Endometrial microvascular endothelial cells (primary cell): ENCODE data around the gene ITPRIP. TPM values are rescaled to one million over a fixed set of nuclear protein-coding genes. Genes with fewer than 3 reads are reported as not detected.

Experiments used
- in situ Hi-C: cut with HindIII; loops from 2 replicates; pipeline ENCODE4 v1.10.0; 2017; ENCODE audit warnings: low sequenced_read_pairs, low pct_unique_long_range_greater_than_20kb; ENCODE audit errors: inconsistent ontology term
- total RNA-seq: library from RNA; depleted of rRNA; stranded (reverse); fragments of >200 nt; gene quantifications from one replicate; pipeline ENCODE4 v1.2.3, GENCODE V29; 2015; ENCODE audit errors: inconsistent ontology term

Gene ITPRIP
- total RNA-seq, 1 donor from 2014 or later: 51.8 TPM

GRCh38 chr10:104299031-104299904, 39.0 kb downstream of the ITPRIP start:
- in situ Hi-C loops: no loop called here

- in situ Hi-C loops: no loop called here
These were observed 40.3 kb downstream of the ITPRIP start for GRCh38 chr10:104297697-104298660.

GRCh38 chr10:104296687-104297436, 41.4 kb downstream of the ITPRIP start:
- in situ Hi-C loops: no loop called here

- in situ Hi-C loops: no loop called here
These were observed 44.4 kb downstream of the ITPRIP start for GRCh38 chr10:104293781-104294321.

GRCh38 chr10:104293011-104293410, 45.3 kb downstream of the ITPRIP start:
- in situ Hi-C loops: no loop called here

- in situ Hi-C loops: no loop called here
These were observed 46.8 kb downstream of the ITPRIP start for GRCh38 chr10:104291439-104291951.

GRCh38 chr10:104288355-104288754, 49.9 kb downstream of the ITPRIP start:
- in situ Hi-C loops: no loop called here

GRCh38 chr10:104286939-104287338, 51.3 kb downstream of the ITPRIP start:
- in situ Hi-C loops: no loop called here

GRCh38 chr10:104284846-104285245, 53.4 kb downstream of the ITPRIP start:
- in situ Hi-C loops: no loop called here

- in situ Hi-C loops: no loop called here
These were observed 56.6 kb downstream of the ITPRIP start for GRCh38 chr10:104281694-104282093.

- in situ Hi-C loops: no loop called here
These were observed 58.6 kb downstream of the ITPRIP start for GRCh38 chr10:104279550-104280259.

GRCh38 chr10:104277785-104278184, 60.5 kb downstream of the ITPRIP start:
- in situ Hi-C loops: no loop called here

GRCh38 chr10:104276192-104276591, 62.1 kb downstream of the ITPRIP start:
- in situ Hi-C loops: no loop called here

- in situ Hi-C loops: no loop called here
These were observed 63.2 kb downstream of the ITPRIP start for GRCh38 chr10:104274762-104275721.

GRCh38 chr10:104273899-104274575, 64.2 kb downstream of the ITPRIP start:
- in situ Hi-C loops: no loop called here

- in situ Hi-C loops: no loop called here
These were observed 65.0 kb downstream of the ITPRIP start for GRCh38 chr10:104273286-104273685.
